ENCODE data around the gene WAPL. TPM values are rescaled to one million over a fixed set of nuclear protein-coding genes. Genes with fewer than 3 reads are reported as not detected.
"Not testable (repeated sequence)": the region's sequence is repeated elsewhere in the genome, so short reads cannot be mapped to it uniquely, and the experiment has no call there.

Gene WAPL
- polyA plus RNA-seq, 1 donor: 36.8 TPM

- no peaks in the 10 kb centered on the region for H3K9me3 ChIP-seq (ENCODE audit: control insufficient read depth, low read depth, low read length)
- H3K27ac ChIP-seq (ENCODE audit: low read length): no peak overlapping the region
- no peak for DNase-seq
- no CpG with 5 or more reads among the region's 4 CpGs for WGBS (ENCODE audit: insufficient coverage, low lambda C conversion rate)
- H3K36me3 ChIP-seq (ENCODE audit: control insufficient read depth, insufficient read depth, low read length): no peaks in the 10 kb centered on the region
- H3K27me3 ChIP-seq (ENCODE audit: control insufficient read depth, insufficient read depth, low read length): no peaks in the 10 kb centered on the region
- H3K4me1 ChIP-seq (ENCODE audit: control insufficient read depth, insufficient read depth, low read length): no peaks in the 10 kb centered on the region
- no peak overlapping the region for H3K4me3 ChIP-seq (ENCODE audit: low read length)
These were observed 23.5 kb upstream of the WAPL start for GRCh38 chr10:86545101-86545500.

- H3K4me1 ChIP-seq (ENCODE audit: control insufficient read depth, insufficient read depth, low read length): peaks cover 5% of the 10 kb centered on the region
- no peak for DNase-seq
- peaks cover 16% of the 10 kb centered on the region for H3K27me3 ChIP-seq (ENCODE audit: control insufficient read depth, insufficient read depth, low read length)
- 45% methylated on average over 2 of the region's 5 CpGs for WGBS (ENCODE audit: insufficient coverage, low lambda C conversion rate)
- H3K9me3 ChIP-seq (ENCODE audit: control insufficient read depth, low read depth, low read length): peaks cover 4% of the 10 kb centered on the region
- H3K4me3 ChIP-seq (ENCODE audit: low read length): no peak overlapping the region
- H3K27ac ChIP-seq (ENCODE audit: low read length): no peak overlapping the region
- no peaks in the 10 kb centered on the region for H3K36me3 ChIP-seq (ENCODE audit: control insufficient read depth, insufficient read depth, low read length)
These were observed 18.4 kb upstream of the WAPL start for GRCh38 chr10:86540016-86540415.

GRCh38 chr10:86538547-86538946, 17.0 kb upstream of the WAPL start:
- Histone ChIP-seq H3K4me3 (ENCODE audit: low read length) (no peak overlapping the region), H3K27ac (ENCODE audit: low read length) (no peak overlapping the region), H3K27me3 (ENCODE audit: control insufficient read depth, insufficient read depth, low read length) (peaks cover 16% of the 10 kb centered on the region), H3K36me3 (ENCODE audit: control insufficient read depth, insufficient read depth, low read length) (no peaks in the 10 kb centered on the region), H3K4me1 (ENCODE audit: control insufficient read depth, insufficient read depth, low read length) (peaks cover 6% of the 10 kb centered on the region), H3K9me3 (ENCODE audit: control insufficient read depth, low read depth, low read length) (peaks cover 4% of the 10 kb centered on the region)
- no peak for DNase-seq
- 62% methylated on average over 3 of the region's 7 CpGs for WGBS (ENCODE audit: insufficient coverage, low lambda C conversion rate)

GRCh38 chr10:86538040-86538439, 16.4 kb upstream of the WAPL start:
- H3K27me3 ChIP-seq (ENCODE audit: control insufficient read depth, insufficient read depth, low read length): peaks cover 16% of the 10 kb centered on the region
- not testable (repeated sequence) for DNase-seq; H3K4me3 ChIP-seq (ENCODE audit: low read length); H3K36me3 ChIP-seq (ENCODE audit: control insufficient read depth, insufficient read depth, low read length); H3K4me1 ChIP-seq (ENCODE audit: control insufficient read depth, insufficient read depth, low read length); H3K9me3 ChIP-seq (ENCODE audit: control insufficient read depth, low read depth, low read length); H3K27ac ChIP-seq (ENCODE audit: low read length)
- WGBS (ENCODE audit: insufficient coverage, low lambda C conversion rate): no CpG with 5 or more reads among the region's 8 CpGs

- peak; percentile 26 to 66 for DNase-seq
- no peak overlapping the region for H3K27ac ChIP-seq (ENCODE audit: low read length)
- no CpG with 5 or more reads among the region's 40 CpGs for WGBS (ENCODE audit: insufficient coverage, low lambda C conversion rate)
These were observed 14.8 kb upstream of the WAPL start for GRCh38 chr10:86536294-86536861.

GRCh38 chr10:86535132-86535882, 13.7 kb upstream of the WAPL start:
- no CpG with 5 or more reads among the region's 47 CpGs for WGBS (ENCODE audit: insufficient coverage, low lambda C conversion rate)
- H3K9me3 ChIP-seq (ENCODE audit: control insufficient read depth, low read depth, low read length): peaks cover 4% of the 10 kb centered on the region
- peak overlapping the region; percentile 68 for H3K4me3 ChIP-seq (ENCODE audit: low read length)
- no peak overlapping the region for H3K27ac ChIP-seq (ENCODE audit: low read length)
- H3K4me1 ChIP-seq (ENCODE audit: control insufficient read depth, insufficient read depth, low read length): peaks cover 6% of the 10 kb centered on the region
- H3K27me3 ChIP-seq (ENCODE audit: control insufficient read depth, insufficient read depth, low read length): peaks cover 16% of the 10 kb centered on the region
- DNase-seq: peak; percentile 62 to 82
- no peaks in the 10 kb centered on the region for H3K36me3 ChIP-seq (ENCODE audit: control insufficient read depth, insufficient read depth, low read length)

More at GRCh38 chr10:86536294-86536861, 14.8 kb upstream of the WAPL start:
- H3K4me1 ChIP-seq (ENCODE audit: control insufficient read depth, insufficient read depth, low read length): peaks cover 6% of the 10 kb centered on the region
- H3K9me3 ChIP-seq (ENCODE audit: control insufficient read depth, low read depth, low read length): peaks cover 4% of the 10 kb centered on the region
- H3K36me3 ChIP-seq (ENCODE audit: control insufficient read depth, insufficient read depth, low read length): no peaks in the 10 kb centered on the region
- peak overlapping the region; percentile 68 for H3K4me3 ChIP-seq (ENCODE audit: low read length)
- peaks cover 16% of the 10 kb centered on the region for H3K27me3 ChIP-seq (ENCODE audit: control insufficient read depth, insufficient read depth, low read length)

GRCh38 chr10:86533328-86533727, 11.7 kb upstream of the WAPL start:
- Histone ChIP-seq H3K4me1 (ENCODE audit: control insufficient read depth, insufficient read depth, low read length) (peaks cover 6% of the 10 kb centered on the region), H3K27me3 (ENCODE audit: control insufficient read depth, insufficient read depth, low read length) (peaks cover 16% of the 10 kb centered on the region), H3K36me3 (ENCODE audit: control insufficient read depth, insufficient read depth, low read length) (no peaks in the 10 kb centered on the region), H3K27ac (ENCODE audit: low read length) (no peak overlapping the region), H3K9me3 (ENCODE audit: control insufficient read depth, low read depth, low read length) (peaks cover 4% of the 10 kb centered on the region), H3K4me3 (ENCODE audit: low read length) (no peak overlapping the region)
- WGBS (ENCODE audit: insufficient coverage, low lambda C conversion rate): no CpG with 5 or more reads among the region's 2 CpGs
- no peak for DNase-seq

GRCh38 chr10:86528736-86529135, 7.1 kb upstream of the WAPL start:
- H3K4me1 ChIP-seq (ENCODE audit: control insufficient read depth, insufficient read depth, low read length): peaks cover 12% of the 10 kb centered on the region
- not testable (repeated sequence) for H3K4me3 ChIP-seq (ENCODE audit: low read length); H3K27me3 ChIP-seq (ENCODE audit: control insufficient read depth, insufficient read depth, low read length); H3K27ac ChIP-seq (ENCODE audit: low read length); DNase-seq; H3K36me3 ChIP-seq (ENCODE audit: control insufficient read depth, insufficient read depth, low read length); H3K9me3 ChIP-seq (ENCODE audit: control insufficient read depth, low read depth, low read length)
- no CpG with 5 or more reads among the region's 3 CpGs for WGBS (ENCODE audit: insufficient coverage, low lambda C conversion rate)

- no peak for DNase-seq
- WGBS (ENCODE audit: insufficient coverage, low lambda C conversion rate): no CpG with 5 or more reads among the region's 4 CpGs
- Histone ChIP-seq H3K9me3 (ENCODE audit: control insufficient read depth, low read depth, low read length) (no peaks in the 10 kb centered on the region), H3K27me3 (ENCODE audit: control insufficient read depth, insufficient read depth, low read length) (no peaks in the 10 kb centered on the region), H3K4me1 (ENCODE audit: control insufficient read depth, insufficient read depth, low read length) (peaks cover 12% of the 10 kb centered on the region), H3K4me3 (ENCODE audit: low read length) (no peak overlapping the region), H3K36me3 (ENCODE audit: control insufficient read depth, insufficient read depth, low read length) (no peaks in the 10 kb centered on the region), H3K27ac (ENCODE audit: low read length) (no peak overlapping the region)
These were observed 5.0 kb upstream of the WAPL start for GRCh38 chr10:86526606-86527005.

GRCh38 chr10:86525713-86526112, 4.1 kb upstream of the WAPL start:
- not testable (repeated sequence) for H3K36me3 ChIP-seq (ENCODE audit: control insufficient read depth, insufficient read depth, low read length); H3K27ac ChIP-seq (ENCODE audit: low read length); H3K4me3 ChIP-seq (ENCODE audit: low read length); H3K9me3 ChIP-seq (ENCODE audit: control insufficient read depth, low read depth, low read length); H3K27me3 ChIP-seq (ENCODE audit: control insufficient read depth, insufficient read depth, low read length); DNase-seq
- peaks cover 12% of the 10 kb centered on the region for H3K4me1 ChIP-seq (ENCODE audit: control insufficient read depth, insufficient read depth, low read length)
- WGBS (ENCODE audit: insufficient coverage, low lambda C conversion rate): no CpG with 5 or more reads among the region's 6 CpGs

Data from large intestine (tissue), 3 donors.